Measurements from ENCODE around the gene ADGRL2. TPM values are rescaled to one million over a fixed set of nuclear protein-coding genes. Genes with fewer than 3 reads are reported as not detected.

ADGRL2 gene
- total RNA-seq, 1 experiment from 2014 or later: 36.4 TPM

- no peak for DNase-seq (ENCODE audit: low spot score)
Observed at GRCh38 chr1:81982523-81982922, 181.8 kb downstream of the ADGRL2 start.

GRCh38 chr1:81989524-81989923, 188.8 kb downstream of the ADGRL2 start:
- DNase-seq (ENCODE audit: low spot score): no peak

GRCh38 chr1:81990241-81990640, 189.5 kb downstream of the ADGRL2 start:
- no peak for DNase-seq (ENCODE audit: low spot score)

- no peak for DNase-seq (ENCODE audit: low spot score)
Observed at GRCh38 chr1:81998165-81998564, 197.4 kb downstream of the ADGRL2 start.

- no peak for DNase-seq (ENCODE audit: low spot score)
Observed at GRCh38 chr1:81999364-81999763, 198.6 kb downstream of the ADGRL2 start.

GRCh38 chr1:82000221-82000620, 199.5 kb downstream of the ADGRL2 start:
- no peak for DNase-seq (ENCODE audit: low spot score)

GRCh38 chr1:82001345-82001744, 200.6 kb downstream of the ADGRL2 start:
- no peak for DNase-seq (ENCODE audit: low spot score)

GRCh38 chr1:82007804-82008203, 207.1 kb downstream of the ADGRL2 start:
- no peak for DNase-seq (ENCODE audit: low spot score)

- no peak for DNase-seq (ENCODE audit: low spot score)
Observed at GRCh38 chr1:82013702-82014101, 213.0 kb downstream of the ADGRL2 start.

GRCh38 chr1:82015444-82015843, 214.7 kb downstream of the ADGRL2 start:
- DNase-seq (ENCODE audit: low spot score): no peak

GRCh38 chr1:82018319-82018718, 217.6 kb downstream of the ADGRL2 start:
- no peak for DNase-seq (ENCODE audit: low spot score)

- DNase-seq (ENCODE audit: low spot score): no peak
Observed at GRCh38 chr1:82019508-82019907, 218.8 kb downstream of the ADGRL2 start.

- DNase-seq (ENCODE audit: low spot score): no peak
Observed at GRCh38 chr1:82030830-82031229, 230.1 kb downstream of the ADGRL2 start.

- no peak for DNase-seq (ENCODE audit: low spot score)
Observed at GRCh38 chr1:82032068-82032467, 231.3 kb downstream of the ADGRL2 start.

- DNase-seq (ENCODE audit: low spot score): peak; percentile 8
Observed at GRCh38 chr1:82034812-82035211, 234.1 kb downstream of the ADGRL2 start.
